ENCODE data around the gene NHSL2. TPM values are rescaled to one million over a fixed set of nuclear protein-coding genes. Genes with fewer than 3 reads are reported as not detected.
"Not testable (repeated sequence)": the region's sequence is repeated elsewhere in the genome, so short reads cannot be mapped to it uniquely, and the experiment has no call there.

The NHSL2 gene
- polyA plus RNA-seq, 3 donors: 16.6 to 39.8 (median 22.8) TPM

GRCh38 chrX:72165551-72165950, 254.9 kb downstream of the NHSL2 start:
- WGBS (ENCODE audit: insufficient coverage): no CpG with 5 or more reads among the region's 4 CpGs

GRCh38 chrX:72169008-72169728, 258.5 kb downstream of the NHSL2 start:
- Mint-ChIP-seq H3K4me1 (no peaks in the 10 kb centered on the region), H3K4me3 (peak overlapping the region; percentile 66 to 79), H3K9me3 (peaks cover 0 to 4% (median 0%) of the 10 kb centered on the region in 7 donors), H3K36me3 (no peaks in the 10 kb centered on the region), H3K27me3 (ENCODE audit: low read depth in 3 of 3) (peaks cover under 1 to 19% (median 3%) of the 10 kb centered on the region in 3 donors), H3K27ac (peak overlapping the region in 2 of 7 donors; percentile 31 to 79)
- Histone ChIP-seq H3K27ac (ENCODE audit: low read depth in 1 of 2, low read length in 2 of 2) (peak overlapping the region in 1 of 2 donors; percentile 36), H3K9me3 (replicated peaks in 1 of 2; ENCODE audit: control insufficient read depth in 1 of 2, insufficient read depth in 1 of 2, low read length in 2 of 2) (no peaks in the 10 kb centered on the region), H3K4me1 (ENCODE audit: control insufficient read depth in 1 of 2, insufficient read depth in 2 of 2, low read length in 2 of 2) (no peaks in the 10 kb centered on the region), H3K79me2 (ENCODE audit: insufficient read depth, low read length) (no peaks in the 10 kb centered on the region), H3K9ac (ENCODE audit: insufficient read depth, low read length, poor library complexity, severe bottlenecking) (no peak overlapping the region), H3K4me2 (replicated peaks; ENCODE audit: extremely low read depth, low read length, poor library complexity, severe bottlenecking) (peak overlapping the region; percentile 36), H3K4me3 (replicated peaks in 1 of 3; ENCODE audit: low read depth in 2 of 3, low read length in 3 of 3) (peak overlapping the region; percentile 18 to 64 (median 43)), H4K20me1 (ENCODE audit: insufficient read depth, low read length) (no peaks in the 10 kb centered on the region), H3K36me3 (replicated peaks in 1 of 2; ENCODE audit: control insufficient read depth in 1 of 2, insufficient read depth in 2 of 2, low read length in 2 of 2) (no peaks in the 10 kb centered on the region), H2AFZ (ENCODE audit: insufficient read depth, low read depth, low read length, poor library complexity, severe bottlenecking) (no peak overlapping the region), H3K27me3 (ENCODE audit: control insufficient read depth in 2 of 2, insufficient read depth in 2 of 2, low read length in 2 of 2) (no peaks in the 10 kb centered on the region)
- DNase-seq: peak; percentile 39 to 60 (median 57)
- intact Hi-C loops (cut with micrococcal nuclease): no loop called here
- no CpG with 5 or more reads among the region's 6 CpGs for WGBS (ENCODE audit: insufficient coverage)
- TF ChIP-seq CTCF (IDR thresholded peaks at IDR 0.05): no peak

More at GRCh38 chrX:72165551-72165950, 254.9 kb downstream of the NHSL2 start:
- Histone ChIP-seq H3K27me3 (ENCODE audit: control insufficient read depth in 2 of 2, insufficient read depth in 2 of 2, low read length in 2 of 2) (no peaks in the 10 kb centered on the region), H2AFZ (ENCODE audit: insufficient read depth, low read depth, low read length, poor library complexity, severe bottlenecking) (no peak overlapping the region), H3K9me3 (replicated peaks in 1 of 2; ENCODE audit: control insufficient read depth in 1 of 2, insufficient read depth in 1 of 2, low read length in 2 of 2) (no peaks in the 10 kb centered on the region), H3K4me2 (replicated peaks; ENCODE audit: extremely low read depth, low read length, poor library complexity, severe bottlenecking) (no peak overlapping the region), H3K4me1 (ENCODE audit: control insufficient read depth in 1 of 2, insufficient read depth in 2 of 2, low read length in 2 of 2) (no peaks in the 10 kb centered on the region), H4K20me1 (ENCODE audit: insufficient read depth, low read length) (no peaks in the 10 kb centered on the region), H3K9ac (ENCODE audit: insufficient read depth, low read length, poor library complexity, severe bottlenecking) (no peak overlapping the region), H3K4me3 (replicated peaks in 1 of 3; ENCODE audit: low read depth in 2 of 3, low read length in 3 of 3) (no peak overlapping the region), H3K79me2 (ENCODE audit: insufficient read depth, low read length) (no peaks in the 10 kb centered on the region), H3K36me3 (replicated peaks in 1 of 2; ENCODE audit: control insufficient read depth in 1 of 2, insufficient read depth in 2 of 2, low read length in 2 of 2) (no peaks in the 10 kb centered on the region), H3K27ac (ENCODE audit: low read depth in 1 of 2, low read length in 2 of 2) (no peak overlapping the region)
- intact Hi-C loops (cut with micrococcal nuclease): no loop called here
- H3K27ac Mint-ChIP-seq: no peak overlapping the region
- H3K36me3 Mint-ChIP-seq: no peaks in the 10 kb centered on the region
- H3K27me3 Mint-ChIP-seq (ENCODE audit: low read depth in 3 of 3): peaks cover 1 to 25% (median 2%) of the 10 kb centered on the region in 3 donors
- H3K4me1 Mint-ChIP-seq: no peaks in the 10 kb centered on the region
- no peak overlapping the region for H3K4me3 Mint-ChIP-seq
- peaks cover 0 to 4% (median 0%) of the 10 kb centered on the region in 7 donors for H3K9me3 Mint-ChIP-seq
- DNase-seq: no peak
- no peak for TF ChIP-seq CTCF (IDR thresholded peaks at IDR 0.05)

GRCh38 chrX:72176289-72176688, 265.6 kb downstream of the NHSL2 start:
- H3K4me1 Mint-ChIP-seq; H3K4me3 Mint-ChIP-seq; H3K4me1 ChIP-seq (ENCODE audit: control insufficient read depth in 1 of 2, insufficient read depth in 2 of 2, low read length in 2 of 2); H3K27me3 ChIP-seq (ENCODE audit: control insufficient read depth in 2 of 2, insufficient read depth in 2 of 2, low read length in 2 of 2); DNase-seq; H3K9ac ChIP-seq (ENCODE audit: insufficient read depth, low read length, poor library complexity, severe bottlenecking); H3K4me3 ChIP-seq (replicated peaks in 1 of 3; ENCODE audit: low read depth in 2 of 3, low read length in 3 of 3); H3K27ac Mint-ChIP-seq; H4K20me1 ChIP-seq (ENCODE audit: insufficient read depth, low read length); H3K36me3 ChIP-seq (replicated peaks in 1 of 2; ENCODE audit: control insufficient read depth in 1 of 2, insufficient read depth in 2 of 2, low read length in 2 of 2); H3K36me3 Mint-ChIP-seq; H3K79me2 ChIP-seq (ENCODE audit: insufficient read depth, low read length); H3K9me3 ChIP-seq (replicated peaks in 1 of 2; ENCODE audit: control insufficient read depth in 1 of 2, insufficient read depth in 1 of 2, low read length in 2 of 2); H3K4me2 ChIP-seq (replicated peaks; ENCODE audit: extremely low read depth, low read length, poor library complexity, severe bottlenecking); intact Hi-C loops (cut with micrococcal nuclease); H3K9me3 Mint-ChIP-seq; H3K27ac ChIP-seq (ENCODE audit: low read depth in 1 of 2, low read length in 2 of 2); H3K27me3 Mint-ChIP-seq (ENCODE audit: low read depth in 3 of 3); H2AFZ ChIP-seq (ENCODE audit: insufficient read depth, low read depth, low read length, poor library complexity, severe bottlenecking): not testable (repeated sequence)
- no CpG with 5 or more reads among the region's 5 CpGs for WGBS (ENCODE audit: insufficient coverage)
